Measurements from ENCODE around the gene ZBTB12. TPM values are rescaled to one million over a fixed set of nuclear protein-coding genes. Genes with fewer than 3 reads are reported as not detected.

The ZBTB12 gene
- total and polyA plus RNA-seq, 2 of the 13 experiments (the other 11 are each of a cell fraction or from before 2014, with no cell fraction given): 4.8 to 6.0 TPM

DNA sequence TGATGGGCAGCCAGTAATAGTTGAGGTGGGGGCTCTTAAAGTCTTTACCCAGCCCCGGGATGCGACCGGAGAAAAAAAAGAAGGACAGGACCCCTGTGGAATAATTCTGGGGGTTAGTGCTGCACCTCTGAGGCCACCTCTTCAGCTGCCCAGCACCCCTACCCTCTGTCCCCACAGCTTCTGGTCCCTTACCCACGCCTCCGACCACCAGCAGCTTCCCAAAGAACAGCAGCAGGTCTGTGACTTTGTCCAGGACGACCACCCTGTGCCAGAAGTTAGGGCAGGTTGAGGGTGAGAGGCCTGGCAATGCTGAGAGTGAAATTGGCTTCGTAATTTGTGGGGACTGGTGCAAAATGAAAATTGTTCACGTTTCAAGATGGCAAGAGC lies 37.1 kb downstream of the ZBTB12 start (continued):
- TF ChIP-seq, protein P1, sequence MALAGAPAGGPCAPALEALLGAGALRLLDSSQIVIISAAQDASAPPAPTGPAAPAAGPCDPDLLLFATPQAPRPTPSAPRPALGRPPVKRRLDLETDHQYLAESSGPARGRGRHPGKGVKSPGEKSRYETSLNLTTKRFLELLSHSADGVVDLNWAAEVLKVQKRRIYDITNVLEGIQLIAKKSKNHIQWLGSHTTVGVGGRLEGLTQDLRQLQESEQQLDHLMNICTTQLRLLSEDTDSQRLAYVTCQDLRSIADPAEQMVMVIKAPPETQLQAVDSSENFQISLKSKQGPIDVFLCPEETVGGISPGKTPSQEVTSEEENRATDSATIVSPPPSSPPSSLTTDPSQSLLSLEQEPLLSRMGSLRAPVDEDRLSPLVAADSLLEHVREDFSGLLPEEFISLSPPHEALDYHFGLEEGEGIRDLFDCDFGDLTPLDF (CRISPR knock-in tag; IDR thresholded peaks at IDR 0.05): no peak
- TF ChIP-seq GTF3A (CRISPR knock-in tag; conservative IDR thresholded peaks at IDR 0.05): 0 out of 2 replicates have a peak, but pooled peaks have one; percentile 7
- no peak for TF ChIP-seq SOX5 (CRISPR knock-in tag; IDR thresholded peaks at IDR 0.05; ENCODE audit: borderline replicate concordance)
- TF ChIP-seq, protein P2, sequence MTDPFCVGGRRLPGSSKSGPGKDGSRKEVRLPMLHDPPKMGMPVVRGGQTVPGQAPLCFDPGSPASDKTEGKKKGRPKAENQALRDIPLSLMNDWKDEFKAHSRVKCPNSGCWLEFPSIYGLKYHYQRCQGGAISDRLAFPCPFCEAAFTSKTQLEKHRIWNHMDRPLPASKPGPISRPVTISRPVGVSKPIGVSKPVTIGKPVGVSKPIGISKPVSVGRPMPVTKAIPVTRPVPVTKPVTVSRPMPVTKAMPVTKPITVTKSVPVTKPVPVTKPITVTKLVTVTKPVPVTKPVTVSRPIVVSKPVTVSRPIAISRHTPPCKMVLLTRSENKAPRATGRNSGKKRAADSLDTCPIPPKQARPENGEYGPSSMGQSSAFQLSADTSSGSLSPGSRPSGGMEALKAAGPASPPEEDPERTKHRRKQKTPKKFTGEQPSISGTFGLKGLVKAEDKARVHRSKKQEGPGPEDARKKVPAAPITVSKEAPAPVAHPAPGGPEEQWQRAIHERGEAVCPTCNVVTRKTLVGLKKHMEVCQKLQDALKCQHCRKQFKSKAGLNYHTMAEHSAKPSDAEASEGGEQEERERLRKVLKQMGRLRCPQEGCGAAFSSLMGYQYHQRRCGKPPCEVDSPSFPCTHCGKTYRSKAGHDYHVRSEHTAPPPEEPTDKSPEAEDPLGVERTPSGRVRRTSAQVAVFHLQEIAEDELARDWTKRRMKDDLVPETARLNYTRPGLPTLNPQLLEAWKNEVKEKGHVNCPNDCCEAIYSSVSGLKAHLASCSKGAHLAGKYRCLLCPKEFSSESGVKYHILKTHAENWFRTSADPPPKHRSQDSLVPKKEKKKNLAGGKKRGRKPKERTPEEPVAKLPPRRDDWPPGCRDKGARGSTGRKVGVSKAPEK (CRISPR knock-in tag; IDR thresholded peaks at IDR 0.05; ENCODE audit: borderline replicate concordance): 0 out of 2 replicates have a peak, but pooled peaks have one; percentile 27
- TF ChIP-seq ZNF234 (CRISPR knock-in tag; conservative IDR thresholded peaks at IDR 0.05): 0 out of 2 replicates have a peak, but pooled peaks have one; percentile 46
- TF ChIP-seq ZNF547 (CRISPR knock-in tag; IDR thresholded peaks at IDR 0.05): no peak
- TF ChIP-seq, protein P3, sequence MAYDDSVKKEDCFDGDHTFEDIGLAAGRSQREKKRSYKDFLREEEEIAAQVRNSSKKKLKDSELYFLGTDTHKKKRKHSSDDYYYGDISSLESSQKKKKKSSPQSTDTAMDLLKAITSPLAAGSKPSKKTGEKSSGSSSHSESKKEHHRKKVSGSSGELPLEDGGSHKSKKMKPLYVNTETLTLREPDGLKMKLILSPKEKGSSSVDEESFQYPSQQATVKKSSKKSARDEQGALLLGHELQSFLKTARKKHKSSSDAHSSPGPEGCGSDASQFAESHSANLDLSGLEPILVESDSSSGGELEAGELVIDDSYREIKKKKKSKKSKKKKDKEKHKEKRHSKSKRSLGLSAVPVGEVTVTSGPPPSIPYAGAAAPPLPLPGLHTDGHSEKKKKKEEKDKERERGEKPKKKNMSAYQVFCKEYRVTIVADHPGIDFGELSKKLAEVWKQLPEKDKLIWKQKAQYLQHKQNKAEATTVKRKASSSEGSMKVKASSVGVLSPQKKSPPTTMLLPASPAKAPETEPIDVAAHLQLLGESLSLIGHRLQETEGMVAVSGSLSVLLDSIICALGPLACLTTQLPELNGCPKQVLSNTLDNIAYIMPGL (CRISPR knock-in tag; IDR thresholded peaks at IDR 0.05; ENCODE audit: borderline replicate concordance in 1 of 2, low read depth in 1 of 2): peak in 1 of 2 experiments; percentile 55; a peak in 1 of 4 replicates
- TF ChIP-seq, protein P4, sequence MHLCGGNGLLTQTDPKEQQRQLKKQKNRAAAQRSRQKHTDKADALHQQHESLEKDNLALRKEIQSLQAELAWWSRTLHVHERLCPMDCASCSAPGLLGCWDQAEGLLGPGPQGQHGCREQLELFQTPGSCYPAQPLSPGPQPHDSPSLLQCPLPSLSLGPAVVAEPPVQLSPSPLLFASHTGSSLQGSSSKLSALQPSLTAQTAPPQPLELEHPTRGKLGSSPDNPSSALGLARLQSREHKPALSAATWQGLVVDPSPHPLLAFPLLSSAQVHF (CRISPR knock-in tag; IDR thresholded peaks at IDR 0.05): no peak
- 0 out of 2 replicates have a peak, but pooled peaks have one; percentile 22 for TF ChIP-seq MEIS1 (CRISPR knock-in tag; IDR thresholded peaks at IDR 0.05; ENCODE audit: borderline replicate concordance)
- TF ChIP-seq ZNF746 (CRISPR knock-in tag; IDR thresholded peaks at IDR 0.05): no peak
- TF ChIP-seq PAWR (CRISPR knock-in tag; IDR thresholded peaks at IDR 0.05; ENCODE audit: borderline replicate concordance): 0 out of 2 replicates have a peak, but pooled peaks have one; percentile 87
- TF ChIP-seq ZNF564 (CRISPR knock-in tag; IDR thresholded peaks at IDR 0.05): 0 out of 2 replicates have a peak, but pooled peaks have one; percentile 12
- 0 out of 2 replicates have a peak, but pooled peaks have one; percentile 8 for TF ChIP-seq ZNF605 (CRISPR knock-in tag; IDR thresholded peaks at IDR 0.05)
- TF ChIP-seq, protein P5, sequence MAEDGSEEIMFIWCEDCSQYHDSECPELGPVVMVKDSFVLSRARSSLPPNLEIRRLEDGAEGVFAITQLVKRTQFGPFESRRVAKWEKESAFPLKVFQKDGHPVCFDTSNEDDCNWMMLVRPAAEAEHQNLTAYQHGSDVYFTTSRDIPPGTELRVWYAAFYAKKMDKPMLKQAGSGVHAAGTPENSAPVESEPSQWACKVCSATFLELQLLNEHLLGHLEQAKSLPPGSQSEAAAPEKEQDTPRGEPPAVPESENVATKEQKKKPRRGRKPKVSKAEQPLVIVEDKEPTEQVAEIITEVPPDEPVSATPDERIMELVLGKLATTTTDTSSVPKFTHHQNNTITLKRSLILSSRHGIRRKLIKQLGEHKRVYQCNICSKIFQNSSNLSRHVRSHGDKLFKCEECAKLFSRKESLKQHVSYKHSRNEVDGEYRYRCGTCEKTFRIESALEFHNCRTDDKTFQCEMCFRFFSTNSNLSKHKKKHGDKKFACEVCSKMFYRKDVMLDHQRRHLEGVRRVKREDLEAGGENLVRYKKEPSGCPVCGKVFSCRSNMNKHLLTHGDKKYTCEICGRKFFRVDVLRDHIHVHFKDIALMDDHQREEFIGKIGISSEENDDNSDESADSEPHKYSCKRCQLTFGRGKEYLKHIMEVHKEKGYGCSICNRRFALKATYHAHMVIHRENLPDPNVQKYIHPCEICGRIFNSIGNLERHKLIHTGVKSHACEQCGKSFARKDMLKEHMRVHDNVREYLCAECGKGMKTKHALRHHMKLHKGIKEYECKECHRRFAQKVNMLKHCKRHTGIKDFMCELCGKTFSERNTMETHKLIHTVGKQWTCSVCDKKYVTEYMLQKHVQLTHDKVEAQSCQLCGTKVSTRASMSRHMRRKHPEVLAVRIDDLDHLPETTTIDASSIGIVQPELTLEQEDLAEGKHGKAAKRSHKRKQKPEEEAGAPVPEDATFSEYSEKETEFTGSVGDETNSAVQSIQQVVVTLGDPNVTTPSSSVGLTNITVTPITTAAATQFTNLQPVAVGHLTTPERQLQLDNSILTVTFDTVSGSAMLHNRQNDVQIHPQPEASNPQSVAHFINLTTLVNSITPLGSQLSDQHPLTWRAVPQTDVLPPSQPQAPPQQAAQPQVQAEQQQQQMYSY (CRISPR knock-in tag; IDR thresholded peaks at IDR 0.05): no peak
- no peak for TF ChIP-seq ZNF382 (CRISPR knock-in tag; IDR thresholded peaks at IDR 0.05; ENCODE audit: borderline replicate concordance)

Data from HepG2 (cell line).